ENCODE measurements around the gene EHBP1L1. TPM values are rescaled to one million over a fixed set of nuclear protein-coding genes. Genes with fewer than 3 reads are reported as not detected.

The EHBP1L1 gene
- total RNA-seq, 1 experiment from 2014 or later, result 126 TPM

- DNase-seq, result no peak
- no peaks in the 10 kb centered on the region for H4K20me1 ChIP-seq (ENCODE audit: low read length)
- POLR2A ChIA-PET (ENCODE audit: unreplicated experiment), result no interaction called here
- no peaks in the 10 kb centered on the region for H3K27me3 ChIP-seq (ENCODE audit: low read length)
- H3K9ac ChIP-seq (ENCODE audit: low read length), result no peak overlapping the region
- no peaks in the 10 kb centered on the region for H3F3A ChIP-seq (ENCODE audit: low read length, unreplicated experiment)
- TF ChIP-seq EZH2 (IDR thresholded peaks at IDR 0.05; ENCODE audit: low read length, unreplicated experiment) (no peak), EZH2phosphoT487 (IDR thresholded peaks at IDR 0.05; ENCODE audit: borderline replicate concordance, low read length) (no peak), CTCF (conservative IDR thresholded peaks at IDR 0.05; ENCODE audit: low read depth, low read length) (no peak)
- H3K9me3 ChIP-seq (ENCODE audit: low read length), result no peaks in the 10 kb centered on the region
- H3K27ac ChIP-seq (ENCODE audit: low read length), result no peak overlapping the region
- no peaks in the 10 kb centered on the region for H3K4me1 ChIP-seq (ENCODE audit: insufficient read depth, low read length)
- CTCF ChIA-PET, result no interaction called here
- peaks cover 8% of the 10 kb centered on the region for H3K79me2 ChIP-seq (ENCODE audit: low read length)
- no peaks in the 10 kb centered on the region for H3K9me2 ChIP-seq (replicated peaks; ENCODE audit: low read length)
- no peak for ATAC-seq
- H3K4me3 ChIP-seq (ENCODE audit: low read length), result no peak overlapping the region
- intact Hi-C loops (cut with micrococcal nuclease), result no loop called here
- H3K4me2 ChIP-seq (ENCODE audit: low read length), result no peak overlapping the region
- no TSS peak for BruUV-seq (replicated peaks)
- no peak overlapping the region for H2AFZ ChIP-seq (ENCODE audit: low read length)
- H3K36me3 ChIP-seq (ENCODE audit: low read depth, low read length), result peaks cover 61% of the 10 kb centered on the region
These were observed 48.2 kb downstream of the EHBP1L1 start for GRCh38 chr11:65623852-65624616.

- ATAC-seq, result no peak
- Histone ChIP-seq H3K4me1 (ENCODE audit: insufficient read depth, low read length) (no peaks in the 10 kb centered on the region), H4K20me1 (ENCODE audit: low read length) (no peaks in the 10 kb centered on the region), H3K9me3 (ENCODE audit: low read length) (no peaks in the 10 kb centered on the region), H3K9ac (ENCODE audit: low read length) (no peak overlapping the region), H3K27me3 (ENCODE audit: low read length) (no peaks in the 10 kb centered on the region), H3K9me2 (replicated peaks; ENCODE audit: low read length) (no peaks in the 10 kb centered on the region), H3F3A (ENCODE audit: low read length, unreplicated experiment) (no peaks in the 10 kb centered on the region), H2AFZ (ENCODE audit: low read length) (no peak overlapping the region), H3K36me3 (ENCODE audit: low read depth, low read length) (peaks cover 62% of the 10 kb centered on the region), H3K4me3 (ENCODE audit: low read length) (no peak overlapping the region), H3K27ac (ENCODE audit: low read length) (no peak overlapping the region), H3K4me2 (ENCODE audit: low read length) (no peak overlapping the region), H3K79me2 (ENCODE audit: low read length) (no peaks in the 10 kb centered on the region)
- BruUV-seq (replicated peaks), result no TSS peak
- intact Hi-C loops (cut with micrococcal nuclease), result no loop called here
- POLR2A ChIA-PET (ENCODE audit: unreplicated experiment), result no interaction called here
- TF ChIP-seq EZH2phosphoT487 (IDR thresholded peaks at IDR 0.05; ENCODE audit: borderline replicate concordance, low read length), result no peak
- TF ChIP-seq CTCF (conservative IDR thresholded peaks at IDR 0.05; ENCODE audit: low read depth, low read length), result no peak
- TF ChIP-seq EZH2 (IDR thresholded peaks at IDR 0.05; ENCODE audit: low read length, unreplicated experiment), result no peak
- DNase-seq, result no peak
- CTCF ChIA-PET, result interaction anchor here (0.6 kb wide), 1 partner anchor 78 kb away, joined by 4 read pairs; no protein-coding TSS in a partner anchor
These were observed 49.2 kb downstream of the EHBP1L1 start for GRCh38 chr11:65624931-65625627.
